ENCODE data around the gene IGFBP2. TPM values are rescaled to one million over a fixed set of nuclear protein-coding genes. Genes with fewer than 3 reads are reported as not detected.

IGFBP2 gene
- total RNA-seq, 1 donor: 8.3 TPM

DNA sequence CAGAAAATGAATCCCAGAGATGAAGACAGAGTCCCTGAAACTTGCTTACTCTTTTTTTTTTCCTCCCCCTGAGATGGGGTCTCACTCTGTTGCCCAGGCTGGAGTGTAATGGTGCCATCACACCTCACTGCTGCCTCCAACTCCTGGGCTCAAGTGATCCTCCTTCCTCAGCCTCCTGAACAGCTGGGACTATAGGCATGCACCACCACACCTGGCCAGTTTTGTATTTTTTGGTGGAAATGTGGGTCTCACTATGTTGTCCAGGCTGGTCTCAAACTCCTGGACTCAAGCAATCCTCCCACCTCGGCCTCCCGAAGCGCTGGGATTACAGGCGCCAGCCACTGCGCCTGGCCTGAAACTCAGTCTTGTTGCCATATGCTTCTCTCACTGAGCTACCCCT, 27.8 kb downstream of the IGFBP2 start:
- no peak for DNase-seq (ENCODE audit: low read depth in 2 of 3, low spot score in 2 of 3)

DNA sequence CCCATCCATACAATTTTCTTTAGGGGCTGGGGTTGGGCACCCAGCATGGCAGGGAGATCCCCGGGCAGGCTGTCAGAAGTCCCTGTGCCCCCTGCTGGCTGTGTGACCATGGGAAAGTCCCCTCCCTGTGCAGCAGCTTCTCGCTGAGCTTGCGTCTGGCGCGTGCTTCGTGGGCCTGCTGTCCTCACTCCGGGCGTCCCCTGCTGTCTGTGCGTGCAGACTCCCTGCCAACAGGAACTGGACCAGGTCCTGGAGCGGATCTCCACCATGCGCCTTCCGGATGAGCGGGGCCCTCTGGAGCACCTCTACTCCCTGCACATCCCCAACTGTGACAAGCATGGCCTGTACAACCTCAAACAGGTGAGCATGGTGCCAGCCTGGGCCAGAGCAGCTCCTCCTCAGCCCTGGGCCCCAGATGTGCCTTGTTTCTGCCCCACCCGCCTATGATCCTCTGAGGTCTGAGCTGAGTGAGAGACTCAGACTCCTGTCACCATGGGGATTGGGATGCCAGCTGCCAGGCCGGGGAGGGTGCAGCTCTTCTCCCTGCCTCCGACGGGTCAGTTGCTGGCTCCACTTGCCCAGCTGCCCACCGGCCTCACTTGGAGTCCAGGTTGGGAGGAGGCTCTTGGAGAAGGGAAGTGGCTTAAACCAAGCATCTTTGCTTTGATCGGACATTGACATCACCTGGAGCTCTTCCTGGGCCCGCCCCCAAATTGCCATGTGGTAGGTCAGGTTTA, 28.6 kb downstream of the IGFBP2 start:
- DNase-seq (ENCODE audit: low read depth in 2 of 3, low spot score in 2 of 3): peak in 1 of 3 donors; percentile 22

DNA sequence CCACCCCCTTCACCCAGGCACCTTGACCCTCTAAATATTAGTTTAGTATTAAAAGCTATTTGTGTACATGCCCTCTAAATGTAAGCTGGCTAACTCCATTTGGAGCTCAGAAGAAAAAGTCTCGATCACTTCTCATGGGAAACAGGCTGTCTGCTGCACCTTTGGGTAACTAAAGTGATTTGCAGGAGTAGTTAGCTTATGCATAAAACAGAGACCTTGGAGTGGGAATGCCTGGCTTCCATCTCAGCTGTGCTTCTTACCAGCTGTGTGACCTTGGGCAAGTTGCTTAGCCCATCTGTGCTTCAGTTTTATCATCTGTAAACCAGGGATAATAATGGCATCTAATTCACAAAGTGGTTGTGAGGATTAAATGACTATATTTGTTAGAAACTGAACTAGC, 29.9 kb downstream of the IGFBP2 start:
- DNase-seq (ENCODE audit: low read depth in 2 of 3, low spot score in 2 of 3): no peak

DNA sequence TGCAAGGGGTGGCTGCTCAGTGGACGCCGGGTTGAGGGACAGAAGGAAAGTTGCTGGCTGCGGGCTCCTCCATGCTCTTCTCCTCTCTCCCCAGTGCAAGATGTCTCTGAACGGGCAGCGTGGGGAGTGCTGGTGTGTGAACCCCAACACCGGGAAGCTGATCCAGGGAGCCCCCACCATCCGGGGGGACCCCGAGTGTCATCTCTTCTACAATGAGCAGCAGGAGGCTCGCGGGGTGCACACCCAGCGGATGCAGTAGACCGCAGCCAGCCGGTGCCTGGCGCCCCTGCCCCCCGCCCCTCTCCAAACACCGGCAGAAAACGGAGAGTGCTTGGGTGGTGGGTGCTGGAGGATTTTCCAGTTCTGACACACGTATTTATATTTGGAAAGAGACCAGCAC, 30.6 kb downstream of the IGFBP2 start:
- no peak for DNase-seq (ENCODE audit: low read depth in 2 of 3, low spot score in 2 of 3)

DNA sequence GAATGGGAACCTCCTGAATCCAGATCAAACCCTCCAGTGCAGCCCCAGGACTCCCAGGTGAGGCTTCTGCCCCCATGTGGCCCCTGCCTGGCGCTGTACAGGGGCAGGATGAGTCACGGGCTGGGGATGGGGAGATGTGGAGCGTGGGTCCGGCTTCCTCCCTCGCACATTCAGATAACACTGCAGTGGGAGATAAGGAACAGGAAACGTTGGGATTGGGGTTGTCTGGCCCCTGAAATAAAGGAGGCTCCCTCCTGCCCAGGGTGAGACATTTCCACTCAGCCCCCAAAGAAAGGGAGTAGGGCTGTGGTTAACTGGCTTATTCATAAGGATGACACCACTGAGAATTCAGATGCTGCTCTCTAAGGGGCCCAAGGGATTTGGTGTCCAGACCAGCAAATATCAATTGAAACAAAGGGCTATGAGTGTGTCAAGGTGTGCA, 31.4 kb downstream of the IGFBP2 start:
- peak in 1 of 3 donors; percentile 12 for DNase-seq (ENCODE audit: low read depth in 2 of 3, low spot score in 2 of 3)

DNA sequence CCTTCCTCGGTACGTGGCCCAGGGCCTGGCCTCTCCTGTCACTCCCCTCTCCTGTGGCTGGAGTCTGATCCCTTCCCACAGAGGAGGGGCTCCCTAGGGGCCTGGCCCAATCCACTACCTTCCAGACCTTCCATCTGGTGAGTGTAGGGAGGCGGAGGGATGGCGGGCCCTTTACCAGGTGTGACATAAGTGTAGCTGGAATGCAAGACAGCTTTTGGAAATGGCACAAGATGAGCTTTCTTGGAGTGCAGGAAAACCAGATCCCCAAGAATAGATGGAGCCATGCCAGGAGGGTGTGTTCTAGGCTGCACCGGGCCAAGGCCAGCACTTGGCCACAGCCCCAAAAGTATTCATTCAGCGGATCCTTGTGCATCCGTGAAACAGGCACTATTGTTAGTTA, 32.0 kb downstream of the IGFBP2 start:
- no peak for DNase-seq (ENCODE audit: low read depth in 2 of 3, low spot score in 2 of 3)

DNA sequence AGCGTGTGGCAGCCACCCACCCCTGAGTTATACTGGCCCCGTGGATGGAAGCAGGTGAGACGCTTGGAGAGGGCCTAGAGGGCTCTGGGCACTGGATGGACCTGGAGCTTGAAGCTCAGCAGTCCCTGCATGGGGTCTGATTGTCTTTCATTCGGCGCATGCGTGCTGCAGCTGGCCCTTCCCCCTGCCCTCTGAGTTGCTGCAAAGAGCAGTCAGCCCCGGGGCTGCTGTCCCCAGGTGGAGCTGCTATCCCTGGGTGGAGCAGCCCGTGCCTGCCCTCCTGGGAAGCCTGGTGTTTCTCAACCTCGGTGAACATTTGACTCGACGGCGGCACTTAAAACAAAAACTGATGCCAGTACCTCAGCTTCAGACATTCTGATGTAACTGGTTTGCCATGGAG, 32.5 kb downstream of the IGFBP2 start:
- no peak for DNase-seq (ENCODE audit: low read depth in 2 of 3, low spot score in 2 of 3)

DNA sequence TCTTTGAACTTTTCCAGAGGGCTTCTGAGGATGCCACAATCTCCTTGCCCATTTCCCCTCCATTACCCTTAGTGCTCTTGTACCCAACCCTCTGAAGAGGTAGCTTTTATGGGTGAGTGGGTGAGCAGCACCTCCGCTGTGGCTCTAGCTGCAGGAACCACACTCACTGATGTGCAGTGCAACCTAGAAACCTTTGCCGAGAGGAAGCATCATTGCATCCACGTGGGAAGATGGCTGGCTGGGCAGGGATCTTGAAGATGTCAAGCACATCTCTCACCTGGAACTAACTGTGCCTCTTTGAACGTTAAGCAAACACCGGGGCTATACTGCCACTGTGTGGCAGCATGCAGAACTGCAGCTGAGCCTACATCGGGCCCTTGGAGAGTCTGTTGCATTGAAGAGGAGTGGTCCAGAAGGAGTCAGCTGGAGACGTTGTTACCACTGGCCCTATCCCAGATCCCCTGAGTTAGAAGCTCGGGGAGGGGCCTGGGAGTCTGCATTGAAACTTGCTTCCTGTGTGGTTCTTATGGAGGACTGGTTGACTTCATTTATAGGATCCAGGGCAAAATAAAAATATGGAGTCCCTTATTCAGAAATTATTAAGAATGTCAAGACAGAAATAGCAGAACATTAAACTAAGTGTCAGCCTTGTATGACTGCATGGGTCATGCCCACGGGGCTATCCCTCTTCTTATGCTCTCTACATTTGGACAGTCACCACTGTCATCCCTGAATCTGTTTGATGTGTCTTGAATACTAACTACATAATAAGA, 33.4 kb downstream of the IGFBP2 start:
- DNase-seq (ENCODE audit: low read depth in 2 of 3, low spot score in 2 of 3): peak; percentile 47 to 79 (median 56)

DNA sequence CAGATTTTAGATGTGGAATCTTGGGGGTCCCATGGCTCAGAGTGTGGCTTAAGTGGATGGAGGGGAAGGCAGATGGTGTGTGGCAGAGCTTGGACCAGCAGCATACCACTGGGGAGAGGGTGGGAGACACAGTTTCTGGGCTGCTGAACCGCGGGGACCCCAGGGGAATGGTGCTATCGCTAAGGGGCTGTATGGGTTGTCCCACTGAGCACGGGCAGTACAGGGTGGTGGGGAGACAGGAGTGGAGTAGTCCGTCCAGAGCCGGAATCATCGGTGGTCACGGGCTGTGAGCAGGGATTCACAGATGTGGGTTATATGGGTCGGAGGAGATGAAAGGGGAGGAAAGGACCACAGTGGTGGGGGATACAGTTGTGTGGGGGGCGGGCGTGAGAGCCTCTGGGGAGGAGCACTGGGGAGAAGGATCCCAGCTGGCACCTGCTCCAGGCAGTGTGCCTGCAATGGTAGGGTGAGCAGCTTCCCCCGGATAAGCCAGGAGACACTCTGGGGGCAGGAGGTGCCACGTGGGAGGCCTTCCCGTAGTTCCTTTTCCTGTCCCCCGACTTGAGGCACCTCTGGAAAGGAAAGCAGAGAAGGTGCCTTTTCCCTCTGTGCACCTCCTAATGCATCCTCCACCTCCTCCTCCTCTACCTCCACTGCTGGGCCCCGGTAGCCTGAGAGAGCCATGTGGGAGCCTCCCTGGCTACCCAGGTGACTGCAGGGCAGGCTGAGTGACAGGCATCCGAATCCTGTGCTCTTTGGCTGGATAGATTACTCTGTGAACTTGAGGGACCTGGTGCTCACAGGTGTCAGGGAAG, 37.3 kb downstream of the IGFBP2 start:
- no peak for DNase-seq (ENCODE audit: low read depth in 2 of 3, low spot score in 2 of 3)

DNA sequence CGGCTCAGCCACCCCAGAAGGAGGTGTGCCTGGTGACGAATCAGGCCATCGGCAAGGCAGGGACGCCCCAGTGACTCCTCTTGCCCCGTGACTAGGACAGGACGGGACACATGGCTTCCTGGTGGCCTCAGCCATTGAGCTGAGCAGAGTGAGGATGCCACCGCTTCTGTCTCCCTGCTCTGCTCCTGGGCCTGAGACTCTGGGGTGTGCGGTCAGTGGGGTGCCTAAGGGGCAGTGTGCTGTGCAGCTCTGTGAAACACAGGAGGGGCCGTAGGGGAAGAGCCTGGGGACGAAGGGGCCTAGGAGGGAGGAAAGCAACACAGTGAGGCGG, 37.8 kb downstream of the IGFBP2 start:
- no peak for DNase-seq (ENCODE audit: low read depth in 2 of 3, low spot score in 2 of 3)

DNA sequence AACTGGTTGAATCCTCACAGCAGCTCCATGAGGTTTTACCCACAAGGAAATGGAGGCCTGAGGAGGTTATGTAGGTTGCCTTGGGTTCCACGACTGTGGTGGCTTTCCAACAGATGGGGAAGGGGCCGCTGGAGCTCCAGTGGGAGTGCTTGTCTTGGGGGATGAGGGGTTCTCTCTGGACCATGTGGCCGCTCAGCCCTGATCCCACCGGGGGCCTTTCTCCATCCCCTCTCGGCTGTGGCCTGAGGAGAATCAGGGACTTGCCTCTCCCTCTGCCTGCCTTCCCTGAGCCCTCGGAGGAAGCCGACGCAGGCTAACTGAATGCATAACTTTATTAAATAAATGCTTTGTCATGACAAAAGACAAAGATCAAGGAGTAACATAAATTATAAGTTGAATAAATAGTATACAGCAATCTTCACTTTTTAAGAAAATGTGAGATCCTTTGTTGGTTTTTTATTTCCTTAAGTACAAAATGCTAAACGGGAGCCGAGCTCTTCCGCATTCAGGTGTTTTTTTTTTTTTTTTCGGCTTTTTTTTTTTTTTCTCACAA, 38.6 kb downstream of the IGFBP2 start:
- DNase-seq (ENCODE audit: low read depth in 2 of 3, low spot score in 2 of 3): no peak

DNA sequence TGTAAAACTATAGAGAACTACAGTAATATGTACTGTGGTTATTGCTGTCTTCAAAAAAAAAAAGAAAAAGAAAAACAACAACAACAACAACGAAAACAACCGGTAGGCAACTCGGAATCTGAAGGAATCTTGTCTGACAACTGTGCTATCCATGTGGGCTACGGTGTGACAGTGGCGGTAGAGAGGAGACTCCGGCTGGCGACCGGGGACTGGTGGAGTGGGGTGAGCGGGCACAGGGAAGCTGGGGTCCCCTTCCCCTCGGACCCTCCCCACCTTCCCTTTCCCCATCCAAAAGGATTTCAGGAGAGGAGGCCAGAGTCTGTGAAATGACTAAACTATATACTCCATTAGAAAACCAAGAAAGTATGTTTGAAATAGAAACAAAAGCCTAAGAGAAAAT, 39.2 kb downstream of the IGFBP2 start:
- DNase-seq (ENCODE audit: low read depth in 2 of 3, low spot score in 2 of 3): no peak

DNA sequence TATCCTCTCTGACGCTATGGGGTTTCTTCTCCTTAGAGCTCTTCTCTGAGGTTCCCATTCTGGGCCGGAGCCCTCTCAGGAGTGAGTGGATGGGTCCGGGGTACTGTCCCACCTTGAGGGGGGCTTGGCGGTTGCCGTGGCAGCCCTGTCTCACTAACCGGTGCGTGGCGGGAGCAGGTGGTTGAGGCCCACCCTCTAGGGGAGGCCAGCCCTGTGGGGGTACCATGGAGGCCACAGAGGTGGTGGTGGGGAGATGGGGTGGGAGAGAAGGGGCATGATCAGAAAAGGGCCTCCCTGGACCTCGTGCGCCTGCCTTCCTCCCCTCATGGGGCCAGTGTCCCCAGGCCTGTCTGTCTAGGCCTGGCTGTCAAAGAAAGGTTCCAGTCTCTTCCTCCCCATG, 39.8 kb downstream of the IGFBP2 start:
- no peak for DNase-seq (ENCODE audit: low read depth in 2 of 3, low spot score in 2 of 3)

DNA sequence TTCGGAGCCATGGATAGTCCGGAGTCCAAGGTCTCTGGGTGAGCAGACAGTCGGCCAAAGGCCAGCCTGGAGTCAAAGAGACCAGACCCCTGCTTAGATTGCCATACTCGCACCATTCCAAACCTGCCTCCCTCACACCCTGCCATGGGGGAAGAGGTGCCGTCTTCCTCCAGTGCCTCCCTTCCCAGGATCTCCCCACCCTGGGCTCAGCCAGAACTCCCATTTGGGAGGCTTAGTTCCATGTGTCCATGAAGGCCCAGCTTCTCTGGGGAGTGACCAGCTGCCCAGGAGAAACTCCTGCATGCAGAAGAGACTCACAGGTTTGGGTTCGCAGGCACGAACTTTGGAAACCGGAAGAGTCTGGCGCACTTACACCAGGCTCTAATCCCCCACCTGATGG, 40.4 kb downstream of the IGFBP2 start:
- DNase-seq (ENCODE audit: low read depth in 2 of 3, low spot score in 2 of 3): no peak

DNA sequence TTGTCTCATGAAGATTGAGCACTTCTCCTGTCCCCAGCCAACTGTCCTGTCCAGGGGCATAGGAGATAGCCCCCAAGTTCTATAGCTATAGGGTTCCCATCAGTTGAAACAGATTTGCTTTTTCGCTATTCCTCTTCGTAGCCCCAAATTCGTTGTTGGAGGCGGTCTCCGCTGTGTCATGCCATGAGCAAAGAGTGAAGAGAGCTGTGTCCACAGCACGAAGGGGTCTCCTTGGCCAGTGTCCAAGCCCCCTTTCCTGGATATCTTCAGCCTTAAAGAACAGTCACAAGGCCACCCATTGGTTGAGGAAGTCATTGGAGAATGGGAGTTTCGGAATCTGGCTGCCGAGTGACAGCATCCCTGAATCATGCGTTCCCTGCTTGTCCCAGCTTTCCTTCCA, 41.2 kb downstream of the IGFBP2 start:
- DNase-seq (ENCODE audit: low read depth in 2 of 3, low spot score in 2 of 3): no peak

DNA sequence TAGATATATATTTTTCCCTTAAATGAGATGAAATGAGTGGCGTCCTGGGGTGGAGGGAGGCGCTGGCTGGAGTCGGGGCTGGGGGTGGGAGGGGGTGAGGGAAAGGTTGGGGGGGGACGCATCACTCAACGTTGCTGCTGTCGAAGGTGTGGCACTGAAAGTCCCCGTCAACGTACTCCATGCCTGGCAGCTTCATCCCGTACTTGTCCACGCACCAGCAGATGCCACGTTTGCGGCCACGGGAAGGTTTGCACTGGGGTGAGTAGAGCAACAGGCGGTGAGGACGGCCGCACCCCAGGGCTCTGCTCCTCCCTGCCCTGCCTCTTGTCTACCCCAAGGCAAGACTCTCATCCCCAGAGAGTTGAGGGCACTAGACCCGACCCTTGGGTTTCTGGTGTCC, 43.4 kb downstream of the IGFBP2 start:
- DNase-seq (ENCODE audit: low read depth in 2 of 3, low spot score in 2 of 3): no peak

DNA sequence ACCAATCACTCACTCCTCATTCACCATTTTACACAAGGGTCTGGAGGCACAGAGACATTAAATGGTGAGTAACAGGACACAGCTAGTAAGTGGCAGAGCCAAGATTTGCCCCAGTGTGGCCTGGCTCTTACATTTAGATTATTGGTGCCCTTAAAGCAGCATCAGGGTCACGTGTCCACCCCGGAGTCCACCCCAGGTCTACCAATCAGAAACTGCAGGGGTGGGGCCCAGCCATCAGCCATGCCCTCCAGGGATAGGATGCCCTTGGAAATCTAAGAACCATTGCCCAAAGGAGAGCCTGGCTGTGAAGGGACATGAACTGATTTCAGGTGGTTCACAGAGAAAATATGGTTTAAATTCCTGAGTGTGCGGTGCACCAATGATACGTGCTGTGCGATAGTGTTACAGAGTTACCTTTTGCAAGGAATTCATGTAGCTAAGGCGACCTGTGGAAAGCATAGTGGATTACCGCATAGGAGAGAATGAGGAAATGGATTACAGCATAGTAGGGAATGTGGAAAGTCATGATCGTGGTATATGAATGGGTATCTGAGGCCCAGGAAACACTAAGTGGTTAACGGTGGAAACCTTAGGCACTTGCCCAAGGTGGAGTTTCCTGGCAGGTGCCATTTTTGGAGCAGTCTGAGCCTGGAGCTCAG, 44.3 kb downstream of the IGFBP2 start:
- DNase-seq (ENCODE audit: low read depth in 2 of 3, low spot score in 2 of 3): no peak

DNA sequence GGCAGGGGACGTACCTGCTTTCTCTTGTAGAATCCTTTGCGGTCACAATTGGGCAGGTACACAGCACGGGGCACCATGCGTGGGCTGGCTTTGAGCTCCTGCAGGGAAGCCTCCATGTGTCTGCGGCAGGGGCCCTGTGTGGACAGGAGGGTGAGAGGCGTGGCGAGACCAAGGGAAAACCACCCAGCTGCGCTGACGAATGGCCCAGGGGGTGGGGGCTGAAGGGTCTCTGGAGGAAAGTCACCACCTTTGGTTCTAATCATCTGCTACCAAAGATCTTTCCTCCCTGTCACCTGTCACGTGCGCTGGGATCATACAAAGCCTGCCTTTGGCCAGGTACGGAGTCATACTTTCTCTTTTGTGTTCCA, 44.9 kb downstream of the IGFBP2 start:
- DNase-seq (ENCODE audit: low read depth in 2 of 3, low spot score in 2 of 3): no peak

DNA sequence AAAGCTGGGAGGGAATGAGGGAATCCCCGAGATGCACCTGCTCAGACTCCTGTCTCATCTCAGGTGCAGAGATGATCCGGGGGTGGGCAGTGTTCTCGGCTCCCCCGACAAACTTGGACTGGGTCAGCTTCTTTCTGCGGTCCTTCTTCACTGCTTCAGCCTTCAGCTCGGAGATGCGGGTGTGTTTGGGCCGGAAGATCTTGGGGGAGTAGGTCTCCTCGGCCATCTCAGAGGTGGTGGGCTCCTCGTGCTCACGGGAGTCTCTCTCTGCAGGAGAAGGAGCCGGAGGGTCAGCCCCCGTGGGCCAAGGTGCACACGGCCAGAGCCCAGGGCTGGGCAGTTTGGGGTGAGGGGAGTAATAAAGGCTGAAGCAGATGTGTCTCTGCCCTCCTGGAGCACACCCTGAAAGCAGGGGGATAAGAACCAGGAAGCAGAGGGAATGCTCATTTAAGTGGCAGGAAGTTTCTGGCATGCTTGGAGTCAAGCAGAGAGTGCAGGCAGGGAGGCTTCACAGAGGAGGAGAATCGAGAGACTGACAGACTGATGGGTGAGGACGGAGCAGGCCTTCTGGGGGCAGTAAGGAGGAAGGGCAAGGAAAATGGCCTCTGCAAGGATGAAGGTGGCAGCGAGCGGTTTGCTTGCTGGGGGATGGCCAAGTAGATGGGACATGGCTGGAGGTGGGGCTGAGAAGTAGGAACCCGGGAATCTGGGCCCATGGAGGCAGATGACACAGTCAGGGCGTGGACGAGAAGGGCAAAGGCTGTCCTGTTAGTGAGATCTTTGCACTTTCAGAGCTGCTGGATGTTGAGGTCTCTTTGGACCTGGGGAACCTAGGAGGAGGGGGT, 45.8 kb downstream of the IGFBP2 start:
- DNase-seq (ENCODE audit: low read depth in 2 of 3, low spot score in 2 of 3): no peak

DNA sequence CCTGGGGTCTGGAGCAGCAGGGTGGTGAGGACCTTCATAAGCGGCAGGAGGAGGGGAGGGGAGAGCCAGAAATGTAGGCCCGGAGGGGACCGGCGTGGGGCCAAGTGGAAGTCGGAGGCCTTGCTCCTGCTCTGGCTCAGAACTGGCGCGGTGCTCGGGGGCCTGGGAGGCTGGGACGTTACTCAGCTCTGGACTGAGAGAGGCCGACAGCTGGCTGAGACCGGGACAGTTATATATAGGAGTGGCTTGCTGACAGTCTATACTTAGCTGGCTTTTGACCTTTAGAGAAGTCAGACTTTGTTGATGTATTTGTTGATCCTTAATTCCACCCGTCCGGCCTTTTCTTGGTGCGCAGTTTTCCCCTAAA, 46.4 kb downstream of the IGFBP2 start:
- DNase-seq (ENCODE audit: low read depth in 2 of 3, low spot score in 2 of 3): no peak

All from hematopoietic multipotent progenitor cell (in vitro differentiated cells).